HCT116 (cell line): ENCODE data around the gene GPN2. TPM values are rescaled to one million over a fixed set of nuclear protein-coding genes. Genes with fewer than 3 reads are reported as not detected.
A peak's percentile ranks its signal among the peaks of the same experiment; 100 is the strongest.

ENCODE experiments used
- ATAC-seq: fragments of 200-7000 bp; cut with Tn5 transposase; 2 replicates; pipeline ENCODE4 v1.9.1; 2020; ENCODE audit warnings: mild to moderate bottlenecking, moderate library complexity
- BruUV-seq: library from RNA; stranded (reverse); fragments of 400-500 nt; replicated peaks from 2 replicates; lab custom pipeline; 2021; lab: Mats Ljungman, UMichigan
- CTCF ChIA-PET: fragments of 300-600 bp; sonication (Branson Sonifier 250); formaldehyde crosslinking; loops from one replicate; lab custom pipeline; 2021; ENCODE audit warnings: antibody characterized with exemption; lab: Charles Lee
- POLR2A ChIA-PET: fragments of 300-600, 350-600 bp; sonication (Branson Sonifier 250); formaldehyde crosslinking; loops from one replicate; lab custom pipeline; 2021; ENCODE audit warnings: antibody characterized with exemption; lab: Charles Lee
- RAD21 ChIA-PET, 2 experiments: fragments of 300-600 bp; sonication (Branson Sonifier 250); formaldehyde crosslinking; loops; one replicate each; lab custom pipeline; 2023; ENCODE audit warnings: low total read pairs in 2 of 2; ENCODE audit not compliant: uncharacterized antibody in 2 of 2, unreplicated experiment in 2 of 2, low non-redundant PET in 1 of 2; lab: Charles Lee
- DNase-seq: peaks from one replicate; pipeline ENCODE4 v3.0.0-alpha.2; 2010; ENCODE audit warnings: low read depth, low spot score
- H2AFZ ChIP-seq: fragments of 200-600 bp; shearing (Covaris generic), sonication (generic); 2 replicates; pipeline ENCODE4 v1.6.1; 2017; ENCODE audit warnings: low read depth, mixed run types, mixed read lengths, antibody characterized with exemption, low read length; ENCODE audit not compliant: poor library complexity, severe bottlenecking
- H3K27ac ChIP-seq: 2 replicates; pipeline ENCODE4 v1.5.1; 2012; ENCODE audit warnings: low read depth, low read length
- H3K27me3 ChIP-seq: fragments of 200-600 bp; sonication (generic); 2 replicates; pipeline ENCODE4 v1.6.1; 2016; ENCODE audit warnings: mixed run types, low read length, mixed read lengths; ENCODE audit not compliant: insufficient read depth
- H3K36me3 ChIP-seq, 2 experiments: fragments of 200-500 bp in 1 of 2; fragments of 200-600 bp in 1 of 2; sonication (Bioruptor generic) in 1 of 2; sonication (generic) in 1 of 2; 2 replicates each; pipeline versions ENCODE4 v1.5.1 to v1.6.1; 2014 to 2016; ENCODE audit warnings: low read length in 2 of 2, inconsistent platforms in 1 of 2, mixed read lengths in 1 of 2, mixed run types in 1 of 2; ENCODE audit not compliant: insufficient read depth in 2 of 2, control insufficient read depth in 1 of 2
- H3K4me1 ChIP-seq, 2 experiments: fragments of 200-600 bp in 1 of 2; sonication (generic) in 1 of 2; 2 replicates each; pipeline versions ENCODE4 v1.5.1 to v1.6.1; 2012 to 2017; ENCODE audit warnings: low read length in 2 of 2, inconsistent platforms in 1 of 2, mild to moderate bottlenecking in 1 of 2, mixed read lengths in 1 of 2, mixed run types in 1 of 2, moderate library complexity in 1 of 2; ENCODE audit not compliant: insufficient read depth in 2 of 2, control insufficient read depth in 1 of 2
- H3K4me2 ChIP-seq: fragments of 200-600 bp; sonication (generic); 2 replicates; pipeline ENCODE4 v1.6.1; 2017; ENCODE audit warnings: mixed run types, low read length, mixed read lengths
- H3K4me3 ChIP-seq, 2 experiments: fragments of 200-600 bp in 1 of 2; sonication (generic) in 1 of 2; replicated peaks in 1 of 2; 2 replicates each; pipeline ENCODE4 v1.5.1; 2011 to 2016; ENCODE audit warnings: low read length in 2 of 2, control low read depth in 1 of 2, low read depth in 1 of 2, mild to moderate bottlenecking in 1 of 2, mixed read lengths in 1 of 2, mixed run types in 1 of 2
- H3K79me2 ChIP-seq: fragments of 200-600 bp; sonication (generic); 2 replicates; pipeline ENCODE4 v1.6.1; 2017; ENCODE audit warnings: mild to moderate bottlenecking, mixed run types, low read length, moderate library complexity, mixed read lengths; ENCODE audit not compliant: insufficient read depth
- H3K9ac ChIP-seq: fragments of 200-600 bp; sonication (generic); 2 replicates; pipeline ENCODE4 v1.6.1; 2016; ENCODE audit warnings: low read length, mixed read lengths
- H3K9me2 ChIP-seq: fragments of 200-600 bp; sonication (generic), shearing (Covaris generic); 2 replicates; pipeline ENCODE4 v1.6.1; 2017; ENCODE audit warnings: mixed run types, mild to moderate bottlenecking, moderate library complexity; ENCODE audit not compliant: insufficient read depth
- H3K9me3 ChIP-seq, 2 experiments: fragments of 200-500 bp in 1 of 2; fragments of 200-600 bp in 1 of 2; sonication (Bioruptor generic) in 1 of 2; sonication (generic) in 1 of 2; 2 replicates each; pipeline ENCODE4 v1.6.1; 2014 to 2017; ENCODE audit warnings: low read length in 2 of 2, mixed read lengths in 2 of 2, inconsistent platforms in 1 of 2, low read depth in 1 of 2, mild to moderate bottlenecking in 1 of 2, mixed run types in 1 of 2, moderate library complexity in 1 of 2; ENCODE audit not compliant: control insufficient read depth in 1 of 2, insufficient read depth in 1 of 2
- H4K20me1 ChIP-seq: fragments of 200-600 bp; sonication (generic), shearing (Covaris generic); 2 replicates; pipeline ENCODE4 v1.6.1; 2017; ENCODE audit warnings: mixed run types, mild to moderate bottlenecking, moderate library complexity; ENCODE audit not compliant: insufficient read depth
- CBX3 ChIP-seq: IDR thresholded peaks from 2 replicates; pipeline ENCODE4 v1.6.1; 2012; ENCODE audit warnings: low read depth
- CEBPB ChIP-seq: IDR thresholded peaks from 2 replicates; pipeline ENCODE4 v1.6.1; 2012; ENCODE audit warnings: low read depth
- CTCF ChIP-seq, 3 experiments: fragments of 200-600 bp in 1 of 3; sonication (generic) in 1 of 3; IDR thresholded peaks in 2 of 3; conservative IDR thresholded peaks in 1 of 3; 2 replicates each; pipeline ENCODE4 v1.5.1; 2012 to 2017; ENCODE audit warnings: low read depth in 2 of 3, low read length in 2 of 3, antibody characterized with exemption in 1 of 3, borderline replicate concordance in 1 of 3, control low read depth in 1 of 3, mild to moderate bottlenecking in 1 of 3, mixed read lengths in 1 of 3, mixed run types in 1 of 3, moderate library complexity in 1 of 3; ENCODE audit not compliant: insufficient read depth in 1 of 3
- EGR1 ChIP-seq: IDR thresholded peaks from 2 replicates; pipeline ENCODE4 v1.6.1; 2012; ENCODE audit warnings: low read depth
- ELF1 ChIP-seq: IDR thresholded peaks from 2 replicates; pipeline ENCODE4 v1.6.1; 2012; ENCODE audit warnings: low read depth, borderline replicate concordance
- EZH2 ChIP-seq: fragments of 200-600 bp; sonication (generic); IDR thresholded peaks from 2 replicates; pipeline ENCODE4 v1.6.1; 2017; ENCODE audit warnings: antibody characterized with exemption, mixed run types
- FOSL1 ChIP-seq: IDR thresholded peaks from 2 replicates; pipeline ENCODE4 v1.6.1; 2012; ENCODE audit warnings: low read depth
- POLR2A ChIP-seq: IDR thresholded peaks from 2 replicates; pipeline ENCODE4 v1.7.0; 2011; ENCODE audit warnings: borderline replicate concordance; ENCODE audit not compliant: insufficient read depth, insufficient read length; ENCODE audit errors: extremely low read depth
- SIN3A ChIP-seq: IDR thresholded peaks from 2 replicates; pipeline ENCODE4 v1.6.1; 2012; ENCODE audit warnings: low read depth
- SRF ChIP-seq: IDR thresholded peaks from 2 replicates; pipeline ENCODE4 v1.6.1; 2012; ENCODE audit warnings: low read depth
- ZFX ChIP-seq: fragments of 450-650 bp; IDR thresholded peaks from 2 replicates; pipeline ENCODE4 v1.6.1; 2017
- ZNF274 ChIP-seq: fragments of 200-500 bp; sonication (Bioruptor generic); IDR thresholded peaks from 2 replicates; pipeline ENCODE4 v1.6.1; 2014; ENCODE audit warnings: mild to moderate bottlenecking, low read depth, low read length, inconsistent platforms
- intact Hi-C: fragments of 100-400 bp; cut with micrococcal nuclease; formaldehyde crosslinking; loops from 2 replicates; pipeline ENCODE4 v1.10.0; 2022
- total RNA-seq: library from RNA; stranded (reverse); gene quantifications from one replicate; pipeline ENCODE4 v1.2.1, GENCODE V29; 2021; ENCODE audit not compliant: unreplicated experiment
- TF ChIP-seq, protein P1 (sequence below): IDR thresholded peaks from 2 replicates; pipeline ENCODE4 v1.6.1; 2012
- TF ChIP-seq, protein P2 (sequence below): IDR thresholded peaks from 2 replicates; pipeline ENCODE4 v1.6.1; 2012; ENCODE audit warnings: low read depth

GPN2 gene
- total RNA-seq, 1 experiment from 2014 or later = 37.2 TPM

- H3K9me3 ChIP-seq = no peaks in the 10 kb centered on the region
- no peak overlapping the region for H3K4me3 ChIP-seq
- H2AFZ ChIP-seq = no peak overlapping the region
- H4K20me1 ChIP-seq = no peaks in the 10 kb centered on the region
- DNase-seq (no peak), ATAC-seq (no peak)
- H3K36me3 ChIP-seq = peaks cover 3 to 28% of the 10 kb centered on the region in 2 experiments; a peak in 3 of 4 replicates
- BruUV-seq = no TSS peak
- intact Hi-C loops = no loop called here
- H3K9me2 ChIP-seq = no peaks in the 10 kb centered on the region
- H3K79me2 ChIP-seq = no peaks in the 10 kb centered on the region
- no peaks in the 10 kb centered on the region for H3K27me3 ChIP-seq
- ChIA-PET CTCF (interaction anchor here (1.6 to 2.6 kb wide), 2 partner anchors 10 to 17 kb away, joined by 6 to 8 read pairs; no protein-coding TSS in a partner anchor), RAD21 (no interaction called here), POLR2A (no interaction called here)
- H3K4me1 ChIP-seq = peaks cover 25 to 74% of the 10 kb centered on the region in 2 experiments
- no peak overlapping the region for H3K4me2 ChIP-seq
- TF ChIP-seq CEBPB (no peak), FOSL1 (no peak), ZFX (no peak), POLR2A (no peak)
- TF ChIP-seq, protein P1, sequence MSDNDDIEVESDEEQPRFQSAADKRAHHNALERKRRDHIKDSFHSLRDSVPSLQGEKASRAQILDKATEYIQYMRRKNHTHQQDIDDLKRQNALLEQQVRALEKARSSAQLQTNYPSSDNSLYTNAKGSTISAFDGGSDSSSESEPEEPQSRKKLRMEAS = no peak
- no peak overlapping the region for H3K27ac ChIP-seq
- no peak overlapping the region for H3K9ac ChIP-seq
These were observed 34.4 kb downstream of the GPN2 start for GRCh38 chr1:26855636-26856035.

DNA sequence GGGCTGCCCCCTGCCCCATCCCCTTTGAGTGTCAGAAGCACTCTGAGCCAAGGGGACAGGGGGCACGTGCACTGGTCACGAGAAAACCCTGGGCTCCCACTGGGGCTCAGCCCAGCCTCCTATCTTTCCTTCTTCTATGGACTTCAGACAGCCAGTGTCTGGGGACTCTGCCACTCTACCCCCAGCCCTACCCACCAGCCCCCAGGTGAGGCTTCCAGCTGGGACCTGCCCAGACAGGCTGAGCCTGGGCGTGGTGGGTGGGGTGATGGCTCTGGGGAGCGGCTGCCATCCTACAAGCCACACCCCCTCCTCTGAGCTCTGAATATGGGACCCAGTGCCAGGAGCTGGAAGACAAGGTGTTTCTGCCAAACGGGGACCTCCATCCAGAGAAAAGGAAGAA is 35.2 kb downstream of the GPN2 start:
- ATAC-seq (no peak), DNase-seq (no peak)
- Histone ChIP-seq H3K4me2 (peak overlapping the region; percentile 33; the same call in 1 of the 2 replicates), H4K20me1 (no peaks in the 10 kb centered on the region), H3K4me1 (peaks cover 21 to 73% of the 10 kb centered on the region in 2 experiments), H3K9me2 (no peaks in the 10 kb centered on the region), H3K27ac (no peak overlapping the region), H3K36me3 (peaks cover 8 to 32% of the 10 kb centered on the region in 2 experiments; a peak in 3 of 4 replicates), H3K9me3 (no peaks in the 10 kb centered on the region), H3K27me3 (no peaks in the 10 kb centered on the region), H3K4me3 (no peak overlapping the region), H3K79me2 (no peaks in the 10 kb centered on the region; the same call in 1 of the 2 replicates), H3K9ac (0 out of 2 replicates have a peak overlapping the region, but pooled peaks have one; percentile 31), H2AFZ (no peak overlapping the region)
- POLR2A ChIA-PET = no interaction called here
- CTCF ChIA-PET = interaction anchor here (1.6 to 2.6 kb wide), 2 partner anchors 10 to 18 kb away, joined by 6 to 8 read pairs; no protein-coding TSS in a partner anchor
- BruUV-seq = no TSS peak
- intact Hi-C loops = no loop called here
- RAD21 ChIA-PET = no interaction called here
- TF ChIP-seq ZNF274 = no peak
- TF ChIP-seq, protein P2, sequence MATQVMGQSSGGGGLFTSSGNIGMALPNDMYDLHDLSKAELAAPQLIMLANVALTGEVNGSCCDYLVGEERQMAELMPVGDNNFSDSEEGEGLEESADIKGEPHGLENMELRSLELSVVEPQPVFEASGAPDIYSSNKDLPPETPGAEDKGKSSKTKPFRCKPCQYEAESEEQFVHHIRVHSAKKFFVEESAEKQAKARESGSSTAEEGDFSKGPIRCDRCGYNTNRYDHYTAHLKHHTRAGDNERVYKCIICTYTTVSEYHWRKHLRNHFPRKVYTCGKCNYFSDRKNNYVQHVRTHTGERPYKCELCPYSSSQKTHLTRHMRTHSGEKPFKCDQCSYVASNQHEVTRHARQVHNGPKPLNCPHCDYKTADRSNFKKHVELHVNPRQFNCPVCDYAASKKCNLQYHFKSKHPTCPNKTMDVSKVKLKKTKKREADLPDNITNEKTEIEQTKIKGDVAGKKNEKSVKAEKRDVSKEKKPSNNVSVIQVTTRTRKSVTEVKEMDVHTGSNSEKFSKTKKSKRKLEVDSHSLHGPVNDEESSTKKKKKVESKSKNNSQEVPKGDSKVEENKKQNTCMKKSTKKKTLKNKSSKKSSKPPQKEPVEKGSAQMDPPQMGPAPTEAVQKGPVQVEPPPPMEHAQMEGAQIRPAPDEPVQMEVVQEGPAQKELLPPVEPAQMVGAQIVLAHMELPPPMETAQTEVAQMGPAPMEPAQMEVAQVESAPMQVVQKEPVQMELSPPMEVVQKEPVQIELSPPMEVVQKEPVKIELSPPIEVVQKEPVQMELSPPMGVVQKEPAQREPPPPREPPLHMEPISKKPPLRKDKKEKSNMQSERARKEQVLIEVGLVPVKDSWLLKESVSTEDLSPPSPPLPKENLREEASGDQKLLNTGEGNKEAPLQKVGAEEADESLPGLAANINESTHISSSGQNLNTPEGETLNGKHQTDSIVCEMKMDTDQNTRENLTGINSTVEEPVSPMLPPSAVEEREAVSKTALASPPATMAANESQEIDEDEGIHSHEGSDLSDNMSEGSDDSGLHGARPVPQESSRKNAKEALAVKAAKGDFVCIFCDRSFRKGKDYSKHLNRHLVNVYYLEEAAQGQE = no peak
- no peak for TF ChIP-seq ZFX
- no peak for TF ChIP-seq FOSL1
- TF ChIP-seq CBX3 = no peak
- no peak for TF ChIP-seq EZH2
- no peak for TF ChIP-seq EGR1
- TF ChIP-seq ELF1 = no peak
- no peak for TF ChIP-seq POLR2A
- TF ChIP-seq, protein P1 = no peak
- no peak for TF ChIP-seq CEBPB
- no peak for TF ChIP-seq CTCF (IDR thresholded peaks at IDR 0.05 in 2 of 3, conservative IDR thresholded peaks at IDR 0.05 in 1 of 3; ENCODE audit: borderline replicate concordance in 1 of 3, insufficient read depth in 1 of 3, low read depth in 2 of 3, low read length in 2 of 3)
- TF ChIP-seq SIN3A = no peak
- no peak for TF ChIP-seq SRF
